GM12873 (cell line): ENCODE measurements around the gene PPL.

Experiments used
- CTCF ChIP-seq: IDR thresholded peaks from 2 replicates; pipeline ENCODE4 v1.5.1; 2012; ENCODE audit warnings: low read depth, mild to moderate bottlenecking, moderate library complexity, low read length, control low read depth; ENCODE audit not compliant: insufficient read depth; ENCODE audit errors: missing control alignments

Gene PPL

GRCh38 chr16:4855804-4856203, 81.1 kb downstream of the PPL start:
- no peak for TF ChIP-seq CTCF

GRCh38 chr16:4855371-4855770, 81.6 kb downstream of the PPL start:
- no peak for TF ChIP-seq CTCF

GRCh38 chr16:4852221-4852872, 84.6 kb downstream of the PPL start:
- no peak for TF ChIP-seq CTCF

- no peak for TF ChIP-seq CTCF
These were observed 86.7 kb downstream of the PPL start for GRCh38 chr16:4850211-4850610.

GRCh38 chr16:4847774-4848587, 89.0 kb downstream of the PPL start:
- no peak for TF ChIP-seq CTCF

GRCh38 chr16:4846901-4847773, 89.8 kb downstream of the PPL start, which contains the start of the genes GLYR1 and UBN1:
Gene GLYR1, minus strand, starts transcription at chr16:4847288. Its CDS starts 23 bp downstream, at chr16:4847265.
Gene UBN1, plus strand, starts transcription at chr16:4847481. Its CDS starts 5,437 bp downstream, at chr16:4852918.
- TF ChIP-seq CTCF = no peak
